Right renal cortex interstitium (tissue), 3 donors: ENCODE results near the gene CBY2. TPM values are rescaled to one million over a fixed set of nuclear protein-coding genes. Genes with fewer than 3 reads are reported as not detected.
"Not testable (repeated sequence)": the region's sequence is repeated elsewhere in the genome, so short reads cannot be mapped to it uniquely, and the experiment has no call there.

Source experiments
- DNase-seq, 3 donors: peaks; one replicate each; pipeline ENCODE4 v3.0.0-alpha.2; 2013; ENCODE audit warnings: low read depth in 3 of 3, low spot score in 2 of 3
- polyA plus RNA-seq, 3 donors: library from polyadenylated mRNA; unstranded; fragments of 120-200 nt; gene quantifications; one replicate each; pipeline ENCODE4 v1.2.1, GENCODE V29; 2013; ENCODE audit not compliant: insufficient read length in 3 of 3

Gene CBY2
- polyA plus RNA-seq, 3 donors: 0.44 to 0.91 (median 0.57) TPM

GRCh38 chr13:45737571-45738017 lies 35.5 kb downstream of the CBY2 start:
- no peak for DNase-seq

DNA sequence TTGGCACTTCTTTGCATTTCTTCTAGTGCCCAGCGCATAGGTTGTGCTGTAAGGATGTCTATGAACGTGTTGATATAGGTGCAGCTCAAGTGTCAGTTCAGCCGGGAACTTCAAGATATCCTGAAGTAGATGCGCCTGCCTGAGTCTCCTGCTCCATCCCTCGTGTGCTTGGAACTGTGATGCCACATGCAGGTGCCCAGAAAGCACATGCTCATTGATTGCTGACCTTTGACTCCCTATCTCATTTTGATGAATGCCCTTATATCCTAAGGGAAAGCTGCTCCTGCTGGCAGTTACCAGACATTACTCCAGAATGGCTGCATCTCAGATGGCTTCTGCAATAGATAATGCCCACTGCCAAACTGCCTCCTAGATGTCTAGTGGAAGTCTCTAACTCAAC lies 40.9 kb downstream of the CBY2 start:
- no peak for DNase-seq

DNA sequence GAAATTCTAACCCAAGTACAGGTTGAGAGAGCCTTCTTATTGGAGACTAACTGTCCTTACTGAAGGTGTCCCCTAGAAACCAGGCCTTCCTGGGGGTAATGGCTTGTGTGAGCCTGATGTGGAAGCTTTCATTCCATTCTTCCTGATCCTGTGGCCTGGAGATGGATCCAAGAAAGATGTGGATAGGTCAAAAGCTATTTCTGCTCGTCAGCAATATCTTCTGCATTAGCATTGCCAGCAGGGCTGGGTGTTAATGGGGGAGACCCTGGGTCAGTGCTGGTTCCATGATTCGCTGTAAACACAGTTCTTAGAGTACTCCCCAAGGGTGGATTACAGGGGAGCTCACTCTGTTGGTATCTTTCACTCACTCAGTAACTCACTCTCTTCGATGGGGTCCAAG lies 42.9 kb downstream of the CBY2 start:
- no peak for DNase-seq

- DNase-seq: no peak
Observed at GRCh38 chr13:45747071-45747470, 45.0 kb downstream of the CBY2 start.

- DNase-seq: no peak
Observed at GRCh38 chr13:45748941-45749759, 47.0 kb downstream of the CBY2 start.

DNA sequence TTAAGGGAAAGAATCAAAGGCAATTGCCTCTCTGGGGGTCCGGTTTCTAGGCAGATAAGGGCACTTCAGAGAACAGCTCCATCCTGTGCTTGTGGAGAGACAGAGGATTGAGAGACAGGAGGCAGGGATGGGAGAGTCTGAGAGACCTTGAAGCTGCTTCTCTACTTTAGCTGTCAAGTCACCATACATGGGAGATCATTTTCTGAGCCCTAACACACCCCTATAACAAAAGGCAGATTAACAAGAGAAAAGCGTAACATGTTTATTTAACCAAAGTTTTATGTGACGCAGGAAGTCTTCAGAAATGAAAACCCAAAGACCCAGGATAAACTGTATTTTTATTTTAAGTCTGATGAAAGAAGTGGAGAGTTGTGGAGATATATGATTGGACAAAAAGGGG lies 48.4 kb downstream of the CBY2 start:
- no peak for DNase-seq

DNA sequence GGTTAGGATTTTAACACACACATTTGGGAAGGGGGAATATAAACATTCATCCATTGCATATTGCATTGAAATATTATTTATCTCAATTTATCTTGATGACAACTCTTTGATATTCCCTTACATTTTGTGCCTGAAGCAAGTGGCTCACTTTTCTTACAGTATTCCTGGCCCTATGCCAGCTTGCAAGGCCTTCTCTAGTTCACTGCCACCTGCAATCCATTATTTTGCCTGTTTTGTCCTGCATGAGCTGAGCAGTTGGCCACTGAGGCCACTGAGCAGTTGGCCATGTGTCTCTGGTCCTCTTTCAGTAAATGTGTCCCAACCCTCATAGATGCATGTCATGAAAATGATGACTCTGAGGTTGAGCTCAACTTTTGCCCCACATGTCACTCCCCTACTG lies 49.8 kb downstream of the CBY2 start:
- no peak for DNase-seq

DNA sequence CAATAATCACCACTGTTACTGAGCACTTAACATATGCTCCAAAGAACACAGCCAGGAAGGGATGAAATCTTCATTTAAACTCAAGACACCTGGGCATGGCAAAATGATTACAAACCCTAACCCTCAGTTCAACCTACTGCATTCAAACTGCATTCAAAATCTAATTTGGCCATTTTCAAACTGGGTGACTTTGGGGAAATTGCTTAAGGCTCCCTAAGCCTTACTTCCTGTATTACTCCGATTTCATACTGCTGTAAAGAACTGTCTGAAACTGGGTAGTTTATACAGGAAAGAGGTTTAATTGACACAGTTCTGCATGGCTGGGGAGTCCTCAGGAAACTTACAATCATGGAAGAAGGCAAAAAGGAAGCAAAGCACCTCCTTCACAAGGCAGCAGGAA lies 50.4 kb downstream of the CBY2 start:
- DNase-seq: no peak

DNA sequence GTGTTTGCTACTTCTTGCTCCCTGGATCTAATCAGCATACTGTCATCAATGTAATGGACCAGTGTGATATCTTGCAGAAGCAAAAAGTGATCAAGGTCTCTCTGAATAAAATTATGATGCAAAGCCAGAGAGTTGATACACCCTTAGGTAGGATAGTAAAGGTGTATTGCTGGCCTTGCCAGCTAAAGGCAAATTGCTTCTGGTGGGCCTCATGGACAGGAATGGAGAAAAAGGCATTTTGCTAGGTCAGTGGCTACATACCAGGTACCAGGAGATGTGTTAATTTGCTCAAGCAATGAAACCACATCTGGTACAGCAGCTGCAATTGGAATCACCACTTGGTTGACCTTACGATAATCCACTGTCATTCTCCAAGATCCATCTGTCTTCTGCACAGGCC lies 54.4 kb downstream of the CBY2 start:
- not testable (repeated sequence) for DNase-seq

DNA sequence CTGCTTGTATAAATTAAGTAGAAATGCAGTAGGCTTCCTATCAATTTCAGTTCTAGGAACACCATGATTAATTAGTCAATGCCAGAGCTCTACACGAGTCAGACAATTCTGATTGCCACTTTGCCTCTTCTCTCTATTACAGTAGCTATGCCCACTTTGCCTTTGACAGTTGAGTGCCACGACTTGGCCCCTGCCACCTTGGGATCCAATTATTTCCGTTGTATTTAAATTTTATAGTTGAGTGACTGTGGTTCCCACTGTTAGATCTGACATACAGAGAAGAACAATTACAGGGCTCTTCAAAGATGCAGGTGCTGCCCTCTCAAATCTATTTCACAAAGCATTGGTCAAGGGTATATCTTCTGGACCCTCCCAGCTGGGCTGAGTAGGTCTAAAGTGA lies 55.5 kb downstream of the CBY2 start:
- DNase-seq: not testable (repeated sequence)

DNA sequence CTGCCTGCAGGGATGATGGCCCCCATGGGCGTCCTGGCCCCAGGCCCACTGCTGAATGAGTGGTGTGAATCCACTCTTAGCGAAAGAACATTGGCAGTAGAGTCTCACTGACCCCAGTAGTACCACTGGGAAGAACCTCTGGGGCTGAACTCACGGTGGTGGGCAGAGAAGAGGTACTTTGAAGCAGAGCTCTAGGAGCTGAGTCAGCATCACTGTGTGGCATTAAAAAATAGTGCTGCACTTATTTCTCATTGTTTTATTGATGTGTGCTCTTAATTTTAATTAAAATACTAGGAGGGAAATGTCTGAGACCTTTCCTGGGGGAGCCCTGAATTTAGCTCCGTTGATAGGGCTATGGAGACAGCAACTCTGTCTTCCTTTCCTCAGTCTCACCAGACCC lies 61.3 kb downstream of the CBY2 start:
- DNase-seq: no peak

Other genes with a start within 250 kb of the CBY2 start
- gene COG3, start 237.4 kb upstream of the CBY2 start, polyA plus RNA-seq: 10 to 100 TPM; 30.5 to 33.1 (median 31.9) TPM
- gene ERICH6B, start 86.6 kb upstream of the CBY2 start, polyA plus RNA-seq: 1 to 10 TPM; 1.1 to 1.5 (median 1.1) TPM
- gene SIAH3, start 149.4 kb downstream of the CBY2 start, polyA plus RNA-seq: under 1 TPM; 0.79 to 0.91 (median 0.85) TPM